ENCODE data around the gene INSR. TPM values are rescaled to one million over a fixed set of nuclear protein-coding genes. Genes with fewer than 3 reads are reported as not detected.

The INSR gene
- total and polyA plus RNA-seq, 2 donors (not counting 3 experiments of a cell fraction or from before 2014, with no cell fraction given), result 4.9 to 19.5 TPM

DNA sequence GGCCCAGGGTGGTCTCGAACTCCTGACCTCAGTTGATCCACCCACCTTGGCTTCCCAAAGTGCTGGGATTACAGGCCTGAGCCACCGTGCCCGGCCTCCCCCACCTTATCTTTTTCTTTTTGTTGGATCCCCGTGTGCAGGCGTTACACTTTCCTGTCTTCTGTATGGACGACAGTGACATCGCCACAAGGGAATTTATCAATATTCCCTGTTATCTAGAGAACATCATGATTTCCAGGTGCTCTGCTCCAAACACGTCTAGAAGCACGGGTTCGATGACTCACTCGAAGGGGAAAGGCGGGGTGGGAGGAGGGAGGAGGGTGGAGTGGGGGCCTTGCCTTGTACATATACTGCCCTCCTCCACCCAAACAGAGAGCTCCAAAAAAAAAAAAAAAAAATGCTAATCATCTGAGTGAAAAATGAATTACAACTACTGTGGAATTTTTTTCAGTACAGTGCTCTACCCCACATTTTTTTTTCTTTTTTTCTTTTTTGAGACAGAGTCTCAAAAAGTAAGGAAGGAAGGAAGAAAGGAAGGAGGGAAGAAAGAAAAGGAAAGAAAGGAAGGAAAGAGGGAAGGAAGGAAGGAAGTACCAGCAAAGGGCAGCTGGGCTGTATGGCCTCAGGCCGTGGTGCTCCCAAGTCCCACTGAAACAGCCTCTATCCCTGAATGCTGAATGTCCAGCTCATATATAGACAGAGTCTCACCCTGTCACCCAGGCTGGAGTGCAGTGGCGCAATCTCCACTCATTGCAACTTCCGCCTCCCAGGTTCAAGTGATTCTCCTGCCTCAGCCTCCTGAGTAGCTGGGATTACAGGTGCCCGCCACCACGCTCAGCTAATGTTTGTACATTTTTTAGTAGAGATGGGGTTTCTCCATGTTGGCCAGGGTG is 36.8 kb downstream of the INSR start:
- Histone ChIP-seq H3K9ac (replicated peaks; ENCODE audit: extremely low read depth, insufficient read depth, low read length) (no peak overlapping the region), H3K36me3 (ENCODE audit: control insufficient read depth in 2 of 2, extremely low read depth in 1 of 2, insufficient read depth in 2 of 2, low read length in 2 of 2) (no peaks in the 10 kb centered on the region), H3K4me1 (ENCODE audit: control insufficient read depth, extremely low read depth, insufficient read depth, low read length) (peaks cover 4% of the 10 kb centered on the region), H4K20me1 (replicated peaks; ENCODE audit: control insufficient read depth, extremely low read depth, insufficient read depth, low read length) (no peaks in the 10 kb centered on the region), H3K4me2 (ENCODE audit: insufficient read depth, low read length) (no peak overlapping the region), H3K9me1 (replicated peaks; ENCODE audit: control insufficient read depth, extremely low read depth, insufficient read depth, low read length) (no peaks in the 10 kb centered on the region), H3K27ac (ENCODE audit: insufficient read depth, low read depth, low read length) (no peak overlapping the region), H3K4me3 (replicated peaks in 1 of 3; ENCODE audit: insufficient read depth in 1 of 3, low read depth in 1 of 3, low read length in 3 of 3) (no peak overlapping the region), H2AFZ (ENCODE audit: low read depth, low read length) (no peak overlapping the region), H3K27me3 (ENCODE audit: control insufficient read depth in 2 of 2, insufficient read depth in 2 of 2, low read length in 2 of 2) (no peaks in the 10 kb centered on the region), H3K9me3 (replicated peaks; ENCODE audit: control insufficient read depth, insufficient read depth, low read length) (no peaks in the 10 kb centered on the region), H3K79me2 (ENCODE audit: control insufficient read depth, insufficient read depth, low read length) (no peaks in the 10 kb centered on the region)
- TF ChIP-seq POLR2AphosphoS5 (IDR thresholded peaks at IDR 0.05; ENCODE audit: insufficient read depth, low read depth, low read length) (no peak), EZH2 (IDR thresholded peaks at IDR 0.05; ENCODE audit: borderline replicate concordance, low read depth, low read length, severe bottlenecking) (no peak), MAX (IDR thresholded peaks at IDR 0.05; ENCODE audit: insufficient read depth, insufficient read length) (no peak), POLR2A (IDR thresholded peaks at IDR 0.05; ENCODE audit: low read depth, low read length) (no peak), JUN (IDR thresholded peaks at IDR 0.05; ENCODE audit: borderline replicate concordance, insufficient read depth, insufficient read length, low read depth) (peak; percentile 45)
- dilution Hi-C loops (cut with MboI; ENCODE audit: extremely low pct_ligation_motif_present, low sequenced_read_pairs) (no loop called here), intact Hi-C loops (cut with micrococcal nuclease) (no loop called here)
- DNase-seq (ENCODE audit: low read depth, low spot score), result peak; percentile 66
- ChIA-PET POLR2A (interaction anchor here (0.5 to 0.7 kb wide), 2 partner anchors 33 to 158 kb away, joined by 6 to 7 read pairs; no protein-coding TSS in a partner anchor), CTCF (interaction anchor here (0.8 kb wide), 1 partner anchor 109 kb away, joined by 3 read pairs; no protein-coding TSS in a partner anchor)
- BruUV-seq (replicated peaks), result no TSS peak
- no peak for FAIRE-seq

DNA sequence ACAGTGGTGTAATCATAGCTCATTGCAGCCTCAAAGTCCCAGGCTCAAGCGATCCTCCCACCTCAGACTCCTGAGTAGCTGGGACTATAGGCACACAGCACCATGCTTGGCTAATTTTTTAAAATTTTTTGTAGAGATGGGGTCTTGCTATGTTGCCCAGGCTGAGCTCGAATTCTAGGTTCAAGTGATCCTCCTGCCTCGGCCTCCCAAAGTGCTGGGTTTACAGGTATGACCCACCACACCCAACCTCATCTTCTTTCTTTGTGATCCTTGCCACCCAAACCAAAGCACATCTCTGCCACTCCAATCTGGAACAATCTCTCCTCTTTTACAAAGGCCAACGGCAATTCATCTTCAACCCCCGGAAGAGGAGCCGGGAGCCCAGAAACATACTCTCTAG is 38.6 kb downstream of the INSR start:
- Histone ChIP-seq H3K9me1 (replicated peaks; ENCODE audit: control insufficient read depth, extremely low read depth, insufficient read depth, low read length) (no peaks in the 10 kb centered on the region), H3K4me3 (replicated peaks in 1 of 3; ENCODE audit: insufficient read depth in 1 of 3, low read depth in 1 of 3, low read length in 3 of 3) (no peak overlapping the region), H3K9me3 (replicated peaks; ENCODE audit: control insufficient read depth, insufficient read depth, low read length) (no peaks in the 10 kb centered on the region), H3K27ac (ENCODE audit: insufficient read depth, low read depth, low read length) (no peak overlapping the region), H3K79me2 (ENCODE audit: control insufficient read depth, insufficient read depth, low read length) (no peaks in the 10 kb centered on the region), H3K9ac (replicated peaks; ENCODE audit: extremely low read depth, insufficient read depth, low read length) (no peak overlapping the region), H3K36me3 (ENCODE audit: control insufficient read depth in 2 of 2, extremely low read depth in 1 of 2, insufficient read depth in 2 of 2, low read length in 2 of 2) (no peaks in the 10 kb centered on the region), H3K4me2 (ENCODE audit: insufficient read depth, low read length) (no peak overlapping the region), H4K20me1 (replicated peaks; ENCODE audit: control insufficient read depth, extremely low read depth, insufficient read depth, low read length) (no peaks in the 10 kb centered on the region), H2AFZ (ENCODE audit: low read depth, low read length) (no peak overlapping the region), H3K27me3 (ENCODE audit: control insufficient read depth in 2 of 2, insufficient read depth in 2 of 2, low read length in 2 of 2) (no peaks in the 10 kb centered on the region), H3K4me1 (ENCODE audit: control insufficient read depth, extremely low read depth, insufficient read depth, low read length) (peaks cover 4% of the 10 kb centered on the region)
- BruUV-seq (replicated peaks), result no TSS peak
- CTCF ChIA-PET, result no interaction called here
- no peak for TF ChIP-seq POLR2A (IDR thresholded peaks at IDR 0.05; ENCODE audit: low read depth, low read length)
- intact Hi-C loops (cut with micrococcal nuclease) (no loop called here), dilution Hi-C loops (cut with MboI; ENCODE audit: extremely low pct_ligation_motif_present, low sequenced_read_pairs) (no loop called here)
- FAIRE-seq, result no peak
- POLR2A ChIA-PET, result no interaction called here
- DNase-seq (ENCODE audit: low read depth, low spot score), result no peak

Measured in endothelial cell of umbilical vein (primary cell).